ENCODE measurements around the gene MZB1. TPM values are rescaled to one million over a fixed set of nuclear protein-coding genes. Genes with fewer than 3 reads are reported as not detected.

MZB1 gene
- total and polyA plus RNA-seq, 2 of the 8 experiments (the other 6 are each of a cell fraction or from before 2014, with no cell fraction given), result 0.39 to 0.47 TPM

GRCh38 chr5:139403418-139403786 is 13.7 kb upstream of the MZB1 start (continued):
- no peak for TF ChIP-seq EZH2 (IDR thresholded peaks at IDR 0.05; ENCODE audit: low read depth, low read length, severe bottlenecking)
- no peak for TF ChIP-seq SIRT6 (IDR thresholded peaks at IDR 0.05; ENCODE audit: low read length)
- TF ChIP-seq CHD1 (IDR thresholded peaks at IDR 0.05; ENCODE audit: low read depth, low read length), result no peak
- TF ChIP-seq POU5F1 (IDR thresholded peaks at IDR 0.05; ENCODE audit: low read depth, low read length), result no peak
- TF ChIP-seq KDM5A (IDR thresholded peaks at IDR 0.05; ENCODE audit: low read length), result no peak
- TF ChIP-seq FOSL1 (IDR thresholded peaks at IDR 0.05; ENCODE audit: insufficient read depth, low read depth, low read length), result no peak
- TF ChIP-seq PHF8 (conservative IDR thresholded peaks at IDR 0.05; ENCODE audit: low read depth, low read length), result no peak
- no peak for TF ChIP-seq NRF1 (IDR thresholded peaks at IDR 0.05; ENCODE audit: low read depth, low read length)
